ENCODE data around the gene OPN3. TPM values are rescaled to one million over a fixed set of nuclear protein-coding genes. Genes with fewer than 3 reads are reported as not detected.

The OPN3 gene
- total and polyA plus RNA-seq, 9 of the 15 experiments (the other 6 are each of a cell fraction or from before 2014, with no cell fraction given): 4.2 to 34.6 (median 17.0) TPM

GRCh38 chr1:241627453-241628259, 12.5 kb downstream of the OPN3 start:
- Histone ChIP-seq H3K4me2 (ENCODE audit: insufficient read depth, low read length) (no peak overlapping the region), H3K9ac (ENCODE audit: insufficient read depth in 1 of 2, low read depth in 2 of 2, low read length in 2 of 2) (no peak overlapping the region)
- peak; percentile 65 for FAIRE-seq
- TF ChIP-seq E2F4 (CRISPR knock-in tag; IDR thresholded peaks at IDR 0.05; ENCODE audit: low read depth) (no peak), RBFOX2 (IDR thresholded peaks at IDR 0.05; ENCODE audit: low read depth, low read length) (no peak), POLR2B (IDR thresholded peaks at IDR 0.05; ENCODE audit: low read depth, partially characterized antibody) (peak; percentile 16), PML (IDR thresholded peaks at IDR 0.05; ENCODE audit: low read length) (peak; percentile 25; the same call in 1 of the 2 replicates), NR2C1 (IDR thresholded peaks at IDR 0.05) (no peak), NR2C1 (tag; IDR thresholded peaks at IDR 0.05) (no peak), CBFA2T2 (conservative IDR thresholded peaks at IDR 0.05) (no peak), POLR2AphosphoS5 (IDR thresholded peaks at IDR 0.05; ENCODE audit: control insufficient read depth, insufficient read depth, low read depth, low read length) (no peak), CREB3L1 (IDR thresholded peaks at IDR 0.05; ENCODE audit: borderline replicate concordance, low read depth) (no peak), EHMT2 (IDR thresholded peaks at IDR 0.05) (no peak), MAFF (IDR thresholded peaks at IDR 0.05; ENCODE audit: low read length) (no peak), FOSL1 (tag; conservative IDR thresholded peaks at IDR 0.05) (no peak), ETV1 (tag; conservative IDR thresholded peaks at IDR 0.05; ENCODE audit: low read depth) (no peak)

More at GRCh38 chr1:241627453-241628259, 12.5 kb downstream of the OPN3 start:
- Histone ChIP-seq H3K27me3 (ENCODE audit: control insufficient read depth in 2 of 2, insufficient read depth in 2 of 2, low read length in 2 of 2) (no peaks in the 10 kb centered on the region), H3K27ac (ENCODE audit: extremely low read depth, low read depth, low read length) (no peak overlapping the region), H2AFZ (ENCODE audit: low read depth, low read length) (no peak overlapping the region), H3K9me1 (ENCODE audit: control insufficient read depth, insufficient read depth, low read length) (no peaks in the 10 kb centered on the region), H3K36me3 (ENCODE audit: control insufficient read depth, insufficient read depth, low read length) (peaks cover 29% of the 10 kb centered on the region), H3K4me1 (replicated peaks in 1 of 2; ENCODE audit: control insufficient read depth in 2 of 2, insufficient read depth in 2 of 2, low read length in 2 of 2) (peaks cover 0 to 4% of the 10 kb centered on the region in 2 experiments; a peak in 1 of 5 replicates), H3K4me3 (no peak overlapping the region), H4K20me1 (replicated peaks; ENCODE audit: control insufficient read depth, insufficient read depth, low read length) (no peaks in the 10 kb centered on the region), H3K79me2 (ENCODE audit: control insufficient read depth, insufficient read depth, low read length) (peaks cover 13% of the 10 kb centered on the region; the same call in 1 of the 3 replicates), H3K9me3 (replicated peaks; ENCODE audit: control insufficient read depth, insufficient read depth, low read depth, low read length) (no peaks in the 10 kb centered on the region)
- ChIA-PET POLR2A (interaction anchor here (0.6 to 1.3 kb wide), 4 partner anchors 10 to 312 kb away, joined by 3 to 8 read pairs (median 3); no protein-coding TSS in a partner anchor), CTCF (ENCODE audit: low intra/inter-chr PET ratio) (interaction anchor here (0.5 to 3.8 kb wide), 5 partner anchors 17 to 1842 kb away, joined by 3 to 43 read pairs (median 4); partner anchors contain the start of gene KMO)
- ATAC-seq (peak; percentile 86), DNase-seq (ENCODE audit: extremely low read depth in 1 of 4, low spot score in 3 of 4) (peak; percentile 39 to 78 (median 48))
- intact Hi-C loops (cut with micrococcal nuclease): loop anchor here (1.0 kb wide), 2 partner anchors 16 to 96 kb away; no protein-coding TSS in a partner anchor
- WGBS (ENCODE audit: insufficient coverage, low coverage, missing lambda C conversion rate): 63% methylated on average over 9 of the region's 9 CpGs
- in situ Hi-C loops (cut with MboI): no loop called here
- BruUV-seq (replicated peaks): no TSS peak
